Uterus (tissue), 4 donors: ENCODE measurements around the gene PPM1H. TPM values are rescaled to one million over a fixed set of nuclear protein-coding genes. Genes with fewer than 3 reads are reported as not detected.

Source experiments
- DNase-seq, 2 donors: peaks; one replicate each; pipeline ENCODE4 v3.0.0-alpha.2; 2019 to 2020
- H3K27ac ChIP-seq, 2 donors: fragments of 200-600 bp; sonication (generic); 1 replicate in 1 of 2; 2 replicates in 1 of 2; pipeline ENCODE4 v1.5.1; 2016 to 2018
- H3K27me3 ChIP-seq, 2 donors: fragments of 200-600 bp; sonication (generic); one replicate each; pipeline ENCODE4 v1.5.1; 2018 to 2019; ENCODE audit warnings: control low read depth in 1 of 2
- H3K36me3 ChIP-seq, 2 donors: fragments of 200-600 bp; sonication (generic); one replicate each; pipeline ENCODE4 v1.5.1; 2019; ENCODE audit warnings: control low read depth in 1 of 2
- H3K4me1 ChIP-seq, 2 donors: fragments of 200-600 bp; sonication (generic); one replicate each; pipeline ENCODE4 v1.5.1; 2018 to 2019; ENCODE audit warnings: control low read depth in 1 of 2
- H3K4me3 ChIP-seq, 2 donors: fragments of 200-600 bp; sonication (generic); 1 replicate in 1 of 2; 2 replicates in 1 of 2; pipeline ENCODE4 v1.5.1; 2018 to 2019; ENCODE audit warnings: mild to moderate bottlenecking in 1 of 2
- H3K9me3 ChIP-seq, 2 donors: fragments of 200-600 bp; sonication (generic); one replicate each; pipeline ENCODE4 v1.5.1; 2019; ENCODE audit warnings: control low read depth in 1 of 2
- CTCF ChIP-seq, 4 experiments: fragments of 200-600 bp in 2 of 4; fragments of 450-650 bp in 2 of 4; sonication (generic) in 2 of 4; IDR thresholded peaks; one replicate each; pipeline ENCODE4 v1.5.1; 2016 to 2019; ENCODE audit warnings: antibody characterized with exemption in 4 of 4, mild to moderate bottlenecking in 2 of 4, moderate library complexity in 1 of 4
- POLR2A ChIP-seq, 2 donors: fragments of 450-650 bp; IDR thresholded peaks; one replicate each; pipeline ENCODE4 v1.6.1; 2016; ENCODE audit warnings: antibody characterized with exemption in 2 of 2, mild to moderate bottlenecking in 1 of 2, moderate library complexity in 1 of 2
- intact Hi-C: fragments of 100-400 bp; cut with DNase I; formaldehyde crosslinking; loops from one replicate; pipeline ENCODE4 v1.15.1; 2023; ENCODE audit warnings: low total_unique reads
- total RNA-seq, 4 donors: library from RNA; depleted of rRNA in 3 of 4; stranded (reverse); fragments of >200 nt in 3 of 4; gene quantifications; one replicate each; pipeline versions ENCODE4 v1.1.0 to v1.2.4, GENCODE V29; 2014 to 2023
- donor health status: DM: yes; HTN: yes; CAD: no.

The PPM1H gene
- total RNA-seq, 4 donors from 2014 or later: 2.0 to 24.1 (median 6.6) TPM

GRCh38 chr12:62697893-62698292 is 237.1 kb downstream of the PPM1H start:
- Histone ChIP-seq H3K4me3 (no peak overlapping the region), H3K9me3 (no peaks in the 10 kb centered on the region), H3K36me3 (no peaks in the 10 kb centered on the region), H3K27me3 (no peaks in the 10 kb centered on the region), H3K27ac (peak overlapping the region in 1 of 2 donors; percentile 17), H3K4me1 (no peaks in the 10 kb centered on the region)
- no peak for DNase-seq
- TF ChIP-seq CTCF (IDR thresholded peaks at IDR 0.05): no peak
- intact Hi-C loops: no loop called here

- no peaks in the 10 kb centered on the region for H3K9me3 ChIP-seq
- DNase-seq: no peak
- H3K27me3 ChIP-seq: no peaks in the 10 kb centered on the region
- no peak overlapping the region for H3K27ac ChIP-seq
- H3K4me3 ChIP-seq: no peak overlapping the region
- TF ChIP-seq POLR2A (IDR thresholded peaks at IDR 0.05) (no peak), CTCF (IDR thresholded peaks at IDR 0.05) (no peak)
- intact Hi-C loops: no loop called here
- no peaks in the 10 kb centered on the region for H3K4me1 ChIP-seq
- H3K36me3 ChIP-seq: no peaks in the 10 kb centered on the region
These were observed 239.3 kb downstream of the PPM1H start for GRCh38 chr12:62695696-62696095.

GRCh38 chr12:62694632-62695031 is 240.3 kb downstream of the PPM1H start:
- Histone ChIP-seq H3K36me3 (no peaks in the 10 kb centered on the region), H3K4me1 (no peaks in the 10 kb centered on the region), H3K27me3 (no peaks in the 10 kb centered on the region), H3K9me3 (no peaks in the 10 kb centered on the region), H3K27ac (no peak overlapping the region), H3K4me3 (no peak overlapping the region)
- TF ChIP-seq POLR2A (IDR thresholded peaks at IDR 0.05) (no peak), CTCF (IDR thresholded peaks at IDR 0.05) (no peak)
- intact Hi-C loops: no loop called here
- DNase-seq: no peak

- Histone ChIP-seq H3K27me3 (no peaks in the 10 kb centered on the region), H3K4me3 (no peak overlapping the region), H3K36me3 (no peaks in the 10 kb centered on the region), H3K4me1 (no peaks in the 10 kb centered on the region), H3K27ac (peak overlapping the region; percentile 48 to 74), H3K9me3 (no peaks in the 10 kb centered on the region)
- no peak for TF ChIP-seq CTCF (IDR thresholded peaks at IDR 0.05)
- no peak for TF ChIP-seq POLR2A (IDR thresholded peaks at IDR 0.05)
- intact Hi-C loops: no loop called here
- DNase-seq: no peak
These were observed 240.8 kb downstream of the PPM1H start for GRCh38 chr12:62694116-62694515.

- Histone ChIP-seq H3K36me3 (no peaks in the 10 kb centered on the region), H3K9me3 (no peaks in the 10 kb centered on the region), H3K4me1 (no peaks in the 10 kb centered on the region), H3K27me3 (no peaks in the 10 kb centered on the region), H3K27ac (peak overlapping the region; percentile 48 to 74), H3K4me3 (no peak overlapping the region)
- peak; percentile 32 to 49 for DNase-seq
- intact Hi-C loops: no loop called here
- no peak for TF ChIP-seq POLR2A (IDR thresholded peaks at IDR 0.05)
- no peak for TF ChIP-seq CTCF (IDR thresholded peaks at IDR 0.05)
These were observed 241.4 kb downstream of the PPM1H start for GRCh38 chr12:62693376-62694050.
